Gastroesophageal sphincter (tissue), 4 donors: ENCODE measurements around the gene USF3. TPM values are rescaled to one million over a fixed set of nuclear protein-coding genes. Genes with fewer than 3 reads are reported as not detected.
A peak's percentile ranks its signal among the peaks of the same experiment; 100 is the strongest.

Experiments
- ATAC-seq: fragments of 150-250 bp; one replicate; pipeline ENCODE4 v1.9.1; 2016; ENCODE audit warnings: mild to moderate bottlenecking, moderate library complexity
- H3K27ac ChIP-seq, 4 donors: fragments of 200-600 bp; sonication (generic) in 3 of 4; 1 replicate in 3 of 4; 2 replicates in 1 of 4; pipeline ENCODE4 v1.5.1; 2016 to 2019
- H3K27me3 ChIP-seq: fragments of 200-600 bp; sonication (generic); one replicate; pipeline ENCODE4 v1.5.1; 2019
- H3K36me3 ChIP-seq, 2 donors: fragments of 200-600 bp; sonication (generic); one replicate each; pipeline ENCODE4 v1.5.1; 2019; ENCODE audit warnings: control low read depth in 1 of 2
- H3K4me1 ChIP-seq, 3 donors: fragments of 200-600 bp; sonication (generic); 1 replicate in 2 of 3; 2 replicates in 1 of 3; pipeline ENCODE4 v1.5.1; 2016 to 2019; ENCODE audit warnings: control low read depth in 2 of 3
- H3K4me3 ChIP-seq, 2 donors: fragments of 200-600 bp; sonication (generic); one replicate each; pipeline ENCODE4 v1.5.1; 2019; ENCODE audit warnings: mild to moderate bottlenecking in 1 of 2, moderate library complexity in 1 of 2
- H3K9me3 ChIP-seq, 3 donors: fragments of 200-600 bp; sonication (generic); one replicate each; pipeline ENCODE4 v1.5.1; 2017 to 2019; ENCODE audit warnings: control low read depth in 2 of 3
- EP300 ChIP-seq: sonication (generic); formaldehyde crosslinking; IDR thresholded peaks from one replicate; pipeline ENCODE4 v1.6.1; 2017; ENCODE audit warnings: antibody characterized with exemption, mild to moderate bottlenecking
- POLR2A ChIP-seq, 2 donors: fragments of 450-650 bp; IDR thresholded peaks; one replicate each; pipeline ENCODE4 v1.6.1; 2017; ENCODE audit warnings: antibody characterized with exemption in 2 of 2, mild to moderate bottlenecking in 2 of 2, moderate library complexity in 1 of 2
- POLR2AphosphoS5 ChIP-seq: sonication (generic); formaldehyde crosslinking; IDR thresholded peaks from one replicate; pipeline ENCODE4 v1.6.1; 2017; ENCODE audit warnings: antibody characterized with exemption
- WGBS, 2 donors: methylation state at CpG; one replicate each; pipeline ENCODE4 v1.1.5; 2018; ENCODE audit warnings: low coverage in 1 of 2; 5-methylcytosine and 5-hydroxymethylcytosine counted together
- total RNA-seq, 4 donors: library from RNA; depleted of rRNA; stranded (reverse); fragments of >200 nt; gene quantifications; one replicate each; pipeline ENCODE4 v1.1.0, GENCODE V29; 2016
- TF ChIP-seq, protein P1 (sequence below), 4 experiments: fragments of 200-600 bp in 2 of 4; fragments of 450-650 bp in 2 of 4; sonication (generic) in 1 of 4; IDR thresholded peaks; one replicate each; pipeline ENCODE4 v1.5.1; 2017 to 2019; ENCODE audit warnings: antibody characterized with exemption in 4 of 4, mild to moderate bottlenecking in 2 of 4, moderate library complexity in 2 of 4

Gene USF3
- total RNA-seq, 4 donors from 2014 or later, result 27.3 to 33.2 (median 29.6) TPM

DNA sequence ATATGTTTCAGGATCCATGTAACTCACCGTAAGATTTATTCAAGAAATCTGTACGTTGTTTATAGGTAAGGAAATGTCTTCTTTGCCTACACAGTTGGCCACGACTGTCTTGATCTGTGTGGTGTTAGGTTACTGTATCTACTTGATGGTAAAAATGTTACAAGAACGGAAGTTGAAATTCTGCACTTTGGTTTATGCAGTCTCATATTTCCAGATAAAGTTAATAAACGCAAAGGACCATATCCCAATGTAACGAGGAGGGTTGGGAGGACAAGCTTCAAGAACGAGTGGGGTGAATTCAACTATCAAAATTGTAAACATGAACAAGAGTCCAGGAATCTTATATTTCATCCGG lies 1.0 kb downstream of the USF3 start:
- H3K9me3 ChIP-seq, result no peaks in the 10 kb centered on the region
- peaks cover 8 to 73% (median 8%) of the 10 kb centered on the region in 3 donors for H3K4me1 ChIP-seq
- H3K27me3 ChIP-seq, result no peaks in the 10 kb centered on the region
- no peak for TF ChIP-seq POLR2AphosphoS5
- no peak for TF ChIP-seq POLR2A (IDR thresholded peaks at IDR 0.05)
- TF ChIP-seq, protein P1, sequence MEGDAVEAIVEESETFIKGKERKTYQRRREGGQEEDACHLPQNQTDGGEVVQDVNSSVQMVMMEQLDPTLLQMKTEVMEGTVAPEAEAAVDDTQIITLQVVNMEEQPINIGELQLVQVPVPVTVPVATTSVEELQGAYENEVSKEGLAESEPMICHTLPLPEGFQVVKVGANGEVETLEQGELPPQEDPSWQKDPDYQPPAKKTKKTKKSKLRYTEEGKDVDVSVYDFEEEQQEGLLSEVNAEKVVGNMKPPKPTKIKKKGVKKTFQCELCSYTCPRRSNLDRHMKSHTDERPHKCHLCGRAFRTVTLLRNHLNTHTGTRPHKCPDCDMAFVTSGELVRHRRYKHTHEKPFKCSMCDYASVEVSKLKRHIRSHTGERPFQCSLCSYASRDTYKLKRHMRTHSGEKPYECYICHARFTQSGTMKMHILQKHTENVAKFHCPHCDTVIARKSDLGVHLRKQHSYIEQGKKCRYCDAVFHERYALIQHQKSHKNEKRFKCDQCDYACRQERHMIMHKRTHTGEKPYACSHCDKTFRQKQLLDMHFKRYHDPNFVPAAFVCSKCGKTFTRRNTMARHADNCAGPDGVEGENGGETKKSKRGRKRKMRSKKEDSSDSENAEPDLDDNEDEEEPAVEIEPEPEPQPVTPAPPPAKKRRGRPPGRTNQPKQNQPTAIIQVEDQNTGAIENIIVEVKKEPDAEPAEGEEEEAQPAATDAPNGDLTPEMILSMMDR (IDR thresholded peaks at IDR 0.05), result no peak
- TF ChIP-seq EP300, result no peak
- H3K4me3 ChIP-seq, result peak overlapping the region; percentile 86 to 98
- peak overlapping the region; percentile 95 to 100 (median 99) for H3K27ac ChIP-seq
- H3K36me3 ChIP-seq, result no peaks in the 10 kb centered on the region
- WGBS, 2 donors, result 15 to 17% methylated on average over 7 to 8 of the region's 8 CpGs
- ATAC-seq, result no peak

DNA sequence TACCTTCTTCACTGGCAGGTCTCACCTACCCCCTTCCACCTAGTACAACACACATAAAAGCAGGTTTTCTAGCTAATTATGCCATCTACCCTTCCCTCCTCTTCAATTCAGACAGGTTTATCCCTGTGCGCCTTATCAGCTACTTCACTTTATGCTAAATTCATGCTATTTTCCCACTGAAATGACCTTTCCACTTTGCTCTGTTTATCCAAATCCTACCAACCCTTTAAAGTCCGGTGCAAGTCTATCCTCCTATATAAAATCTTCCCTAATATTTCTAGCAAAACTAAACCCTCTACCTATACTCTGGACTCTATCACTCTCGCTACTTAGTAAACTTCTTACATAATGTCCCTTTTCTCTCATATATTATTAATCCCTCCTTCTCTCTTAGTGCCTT lies 6.0 kb downstream of the USF3 start:
- peaks cover 6 to 64% (median 8%) of the 10 kb centered on the region in 3 donors for H3K4me1 ChIP-seq

DNA sequence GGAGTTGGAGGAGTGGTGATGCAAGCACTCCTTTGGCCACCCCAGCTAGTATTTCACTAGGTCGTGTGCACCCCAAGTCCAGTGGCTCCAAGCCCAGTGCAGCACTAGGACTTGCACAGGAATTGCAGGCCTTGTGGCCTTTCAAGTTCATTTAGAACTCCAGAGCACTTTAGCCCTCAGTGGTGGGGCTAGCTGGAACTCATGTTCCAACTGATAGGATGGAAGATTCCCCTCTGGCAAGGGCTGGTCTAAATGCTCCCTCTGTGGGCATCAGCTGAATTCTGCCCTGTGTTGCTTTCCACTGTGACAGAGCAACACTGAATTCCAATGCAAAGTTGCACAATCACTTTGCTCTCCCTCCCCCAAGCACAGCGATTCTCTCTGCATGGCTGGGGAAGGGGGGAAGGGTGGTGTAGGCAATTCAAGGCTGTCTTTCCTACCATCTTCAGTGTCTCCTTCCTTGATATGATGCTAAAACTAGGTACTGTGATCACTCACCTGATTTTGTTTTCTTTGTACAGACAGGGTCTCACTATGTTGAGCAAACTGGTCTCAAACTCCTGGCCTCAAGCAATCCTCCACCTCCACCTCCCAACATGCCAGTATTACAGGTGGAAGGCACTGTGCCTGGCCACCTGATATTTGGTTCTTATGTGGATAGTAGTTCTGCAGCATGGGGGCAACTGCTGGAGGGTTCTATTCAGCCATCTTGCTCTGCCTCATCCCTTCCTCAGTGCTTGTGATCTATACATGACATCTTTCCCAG lies 10.3 kb downstream of the USF3 start:
- peaks cover 0 to 23% (median 0%) of the 10 kb centered on the region in 3 donors for H3K4me1 ChIP-seq
- peaks cover 0 to 3% of the 10 kb centered on the region in 2 donors for H3K36me3 ChIP-seq
- no peaks in the 10 kb centered on the region for H3K9me3 ChIP-seq
- H3K27ac ChIP-seq, result no peak overlapping the region
- H3K4me3 ChIP-seq, result no peak overlapping the region
- peak; percentile 73 for ATAC-seq
- no peak for TF ChIP-seq POLR2AphosphoS5
- TF ChIP-seq POLR2A (IDR thresholded peaks at IDR 0.05), result no peak
- TF ChIP-seq, protein P1 (IDR thresholded peaks at IDR 0.05), result no peak
- no peak for TF ChIP-seq EP300
- no peaks in the 10 kb centered on the region for H3K27me3 ChIP-seq
- 80 to 100% methylated on average over 1 of the region's 2 CpGs for WGBS, 2 donors

More for the DNA sequence above, 6.0 kb downstream of the USF3 start:
- Histone ChIP-seq H3K4me3 (no peak overlapping the region), H3K9me3 (no peaks in the 10 kb centered on the region), H3K27me3 (no peaks in the 10 kb centered on the region), H3K27ac (no peak overlapping the region), H3K36me3 (no peaks in the 10 kb centered on the region)
- WGBS, 2 donors, result 88 to 100% methylated on average over 1 to 3 of the region's 3 CpGs
- TF ChIP-seq, protein P1 (IDR thresholded peaks at IDR 0.05), result no peak
- TF ChIP-seq POLR2AphosphoS5 (no peak), POLR2A (IDR thresholded peaks at IDR 0.05) (no peak), EP300 (no peak)
- no peak for ATAC-seq

DNA sequence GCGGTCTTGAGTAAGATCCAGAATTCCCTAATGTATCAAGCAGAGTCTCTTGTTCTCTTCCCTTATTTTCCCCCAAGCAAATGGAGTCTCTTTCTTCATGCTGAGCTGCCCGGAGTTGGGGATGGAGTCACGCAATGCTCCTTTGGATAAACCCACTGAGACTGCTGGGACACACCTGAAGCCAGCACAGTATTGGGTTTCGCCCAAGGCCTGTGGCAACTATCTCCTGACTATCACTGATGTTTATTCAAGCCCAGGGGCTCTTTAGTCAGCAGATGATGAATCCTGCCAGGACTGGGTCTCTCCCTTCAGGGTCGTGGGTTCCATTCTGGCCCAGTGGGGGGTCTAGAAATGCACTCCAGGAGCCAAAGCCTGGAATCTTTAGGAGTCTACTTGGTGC lies 11.3 kb downstream of the USF3 start:
- WGBS, 2 donors, result 85 to 100% methylated on average over 1 to 5 of the region's 5 CpGs
- TF ChIP-seq POLR2A (IDR thresholded peaks at IDR 0.05), result no peak
- TF ChIP-seq EP300, result no peak
- no peak for TF ChIP-seq POLR2AphosphoS5
- TF ChIP-seq, protein P1 (IDR thresholded peaks at IDR 0.05), result no peak
- Histone ChIP-seq H3K36me3 (peaks cover 0 to 3% of the 10 kb centered on the region in 2 donors), H3K9me3 (no peaks in the 10 kb centered on the region), H3K4me1 (peaks cover 0 to 13% (median 0%) of the 10 kb centered on the region in 3 donors), H3K27me3 (no peaks in the 10 kb centered on the region), H3K4me3 (no peak overlapping the region), H3K27ac (no peak overlapping the region)
- no peak for ATAC-seq

DNA sequence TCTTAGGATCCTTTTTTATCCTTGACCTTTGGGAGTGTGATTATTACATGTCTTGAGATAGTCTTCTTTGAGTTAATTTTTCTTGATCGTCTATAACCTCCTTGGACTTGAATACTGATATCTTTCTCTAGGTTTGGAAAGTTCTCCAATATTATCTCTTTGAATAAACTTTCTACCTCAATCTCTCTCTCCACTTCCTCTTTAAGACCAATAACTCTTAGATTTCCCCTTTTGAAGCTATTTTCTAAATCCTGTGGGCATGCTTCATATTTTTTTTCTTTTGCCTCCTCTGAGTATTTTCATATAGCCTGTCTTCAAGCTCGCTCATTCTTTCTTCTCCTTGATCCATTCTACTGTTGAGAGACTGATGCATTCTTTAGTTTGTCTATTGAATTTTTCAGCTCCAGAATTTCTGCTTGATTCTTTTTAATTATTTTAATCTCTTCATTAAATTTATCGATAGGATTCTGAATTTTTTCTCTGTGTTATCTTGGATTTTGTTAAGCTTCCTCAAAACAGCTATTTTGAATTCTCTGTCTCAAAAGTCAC lies 12.1 kb downstream of the USF3 start:
- TF ChIP-seq EP300 (no peak), POLR2AphosphoS5 (no peak), POLR2A (IDR thresholded peaks at IDR 0.05) (no peak)
- TF ChIP-seq, protein P1 (IDR thresholded peaks at IDR 0.05), result no peak
- Histone ChIP-seq H3K4me3 (no peak overlapping the region), H3K9me3 (no peaks in the 10 kb centered on the region), H3K27ac (no peak overlapping the region), H3K27me3 (no peaks in the 10 kb centered on the region), H3K36me3 (peaks cover 0 to 3% of the 10 kb centered on the region in 2 donors), H3K4me1 (peaks cover 0 to 13% (median 0%) of the 10 kb centered on the region in 3 donors)
- no peak for ATAC-seq
- WGBS, 2 donors, result 93 to 94% methylated on average over 3 of the region's 3 CpGs
